Measurements from ENCODE around the gene LYST.

Gene LYST

DNA sequence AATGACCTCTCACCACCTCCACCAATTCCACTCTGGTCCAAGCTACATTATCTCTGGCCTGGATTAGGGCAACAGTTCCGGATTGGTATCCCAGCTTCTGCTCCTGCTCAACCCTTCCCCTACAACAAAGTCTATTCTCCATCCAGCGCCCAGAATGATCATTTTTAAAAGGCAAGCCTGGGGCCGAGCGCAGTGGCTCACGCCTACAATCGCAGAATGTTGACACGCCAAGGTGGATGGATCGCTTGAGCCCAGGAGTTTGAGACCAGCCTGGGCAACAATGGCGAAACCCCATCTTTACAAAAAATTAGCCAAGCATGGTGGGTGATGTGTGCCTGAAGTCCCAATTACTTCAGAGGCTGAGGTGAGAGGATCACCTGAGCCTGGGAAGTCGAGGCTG lies 2.2 kb downstream of the LYST start:
- POLR2A ChIA-PET, result no interaction called here
- CTCF ChIA-PET, result interaction anchor here (1.9 kb wide), 1 partner anchor 108 kb away, joined by 15 read pairs; no protein-coding TSS in a partner anchor
- DNase-seq (ENCODE audit: extremely low spot score), result no peak
- TF ChIP-seq LEF1 (IDR thresholded peaks at IDR 0.05; ENCODE audit: borderline replicate concordance) (no peak), ZNF384 (IDR thresholded peaks at IDR 0.05) (no peak), FOXM1 (IDR thresholded peaks at IDR 0.05; ENCODE audit: borderline replicate concordance) (no peak), BHLHE40 (IDR thresholded peaks at IDR 0.05; ENCODE audit: borderline replicate concordance) (no peak), FOXA1 (IDR thresholded peaks at IDR 0.05) (no peak), NFRKB (IDR thresholded peaks at IDR 0.05) (no peak), ELF4 (IDR thresholded peaks at IDR 0.05) (no peak), L3MBTL2 (conservative IDR thresholded peaks at IDR 0.05) (no peak), PKNOX1 (IDR thresholded peaks at IDR 0.05) (no peak), FOXK2 (IDR thresholded peaks at IDR 0.05) (no peak), ARNT (IDR thresholded peaks at IDR 0.05) (no peak), HDGF (IDR thresholded peaks at IDR 0.05; ENCODE audit: borderline replicate concordance) (no peak), TARDBP (IDR thresholded peaks at IDR 0.05) (no peak), SP1 (IDR thresholded peaks at IDR 0.05) (no peak), SUZ12 (IDR thresholded peaks at IDR 0.05) (no peak), CTBP1 (IDR thresholded peaks at IDR 0.05; ENCODE audit: borderline replicate concordance) (no peak)

DNA sequence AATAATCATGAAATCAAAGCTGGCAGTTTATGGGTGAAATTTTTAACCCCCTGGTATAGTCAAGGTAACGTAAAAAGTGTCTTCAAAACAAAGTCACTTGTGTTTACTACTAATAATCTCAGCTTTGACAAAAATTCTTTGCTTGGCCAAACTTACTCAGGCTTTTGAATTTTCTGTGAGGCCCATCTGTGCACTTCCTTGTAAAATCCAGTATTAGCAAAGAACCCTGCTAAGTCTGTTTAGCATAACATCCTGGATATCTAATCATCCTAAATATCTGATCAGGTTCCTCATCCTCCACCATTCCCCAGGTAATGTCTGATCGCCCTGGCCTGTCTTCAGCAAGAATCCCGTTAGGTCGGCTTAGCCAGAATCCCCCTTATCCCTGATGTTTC lies 3.0 kb downstream of the LYST start:
- no peak for DNase-seq (ENCODE audit: extremely low spot score)
- CTCF ChIA-PET, result interaction anchor here (0.8 to 1.7 kb wide), 2 partner anchors 18 to 21 kb away, joined by 3 to 6 read pairs; no protein-coding TSS in a partner anchor
- TF ChIP-seq L3MBTL2 (conservative IDR thresholded peaks at IDR 0.05) (no peak), TARDBP (IDR thresholded peaks at IDR 0.05) (no peak), BHLHE40 (IDR thresholded peaks at IDR 0.05; ENCODE audit: borderline replicate concordance) (no peak)
- POLR2A ChIA-PET, result no interaction called here

DNA sequence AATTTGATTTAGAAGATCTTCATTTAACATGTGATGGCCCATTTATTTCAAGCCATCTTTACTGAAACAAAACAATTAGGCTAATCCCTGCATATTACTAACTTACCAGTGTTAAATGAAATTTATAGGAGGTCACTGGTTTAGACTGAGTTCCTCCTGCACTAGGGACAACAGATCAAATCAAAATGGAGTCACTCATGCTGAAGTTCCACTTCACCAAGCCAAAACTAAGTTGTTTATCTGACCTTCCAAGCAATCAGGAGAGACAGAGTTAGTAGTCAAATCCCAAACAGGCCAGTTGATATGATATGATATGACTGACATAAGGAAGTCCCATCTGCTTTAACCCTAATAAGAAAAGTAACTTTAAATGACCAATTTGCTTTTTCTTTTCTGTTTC lies 4.8 kb downstream of the LYST start:
- DNase-seq (ENCODE audit: extremely low spot score), result no peak
- POLR2A ChIA-PET, result no interaction called here
- CTCF ChIA-PET, result interaction anchor here (1.2 kb wide), 1 partner anchor 8 kb away, joined by 6 read pairs; no protein-coding TSS in a partner anchor

DNA sequence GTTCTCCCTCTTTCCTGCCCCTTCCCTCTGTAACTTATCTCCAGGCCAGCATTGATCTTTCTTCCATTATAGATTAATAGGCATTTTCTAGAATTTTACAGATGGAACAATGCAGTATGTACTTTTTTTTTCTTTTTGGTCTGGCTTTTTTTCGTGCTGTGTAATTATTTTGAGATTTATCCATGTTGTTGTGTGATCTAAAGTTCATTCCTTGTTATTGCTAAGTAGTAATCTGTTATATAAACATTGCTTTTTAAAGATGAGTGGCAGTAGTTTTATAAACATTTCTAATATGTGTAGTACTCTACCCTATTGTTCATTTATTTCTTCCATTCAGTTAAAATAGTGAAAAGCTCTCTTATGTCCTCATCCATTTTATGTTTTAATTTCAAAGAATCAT lies 5.9 kb downstream of the LYST start:
- ChIA-PET POLR2A (no interaction called here), CTCF (no interaction called here)
- no peak for DNase-seq (ENCODE audit: extremely low spot score)
- TF ChIP-seq SP1 (IDR thresholded peaks at IDR 0.05) (no peak), NFRKB (IDR thresholded peaks at IDR 0.05) (no peak), SUZ12 (IDR thresholded peaks at IDR 0.05) (no peak), BHLHE40 (IDR thresholded peaks at IDR 0.05; ENCODE audit: borderline replicate concordance) (no peak), CTBP1 (IDR thresholded peaks at IDR 0.05; ENCODE audit: borderline replicate concordance) (no peak), ZNF384 (IDR thresholded peaks at IDR 0.05) (no peak), ARNT (IDR thresholded peaks at IDR 0.05) (no peak), FOXK2 (IDR thresholded peaks at IDR 0.05) (no peak), FOXM1 (IDR thresholded peaks at IDR 0.05; ENCODE audit: borderline replicate concordance) (no peak), PKNOX1 (IDR thresholded peaks at IDR 0.05) (no peak), FOXA1 (IDR thresholded peaks at IDR 0.05) (no peak), TARDBP (IDR thresholded peaks at IDR 0.05) (no peak), ELF4 (IDR thresholded peaks at IDR 0.05) (no peak), L3MBTL2 (conservative IDR thresholded peaks at IDR 0.05) (no peak), HDGF (IDR thresholded peaks at IDR 0.05; ENCODE audit: borderline replicate concordance) (no peak), LEF1 (IDR thresholded peaks at IDR 0.05; ENCODE audit: borderline replicate concordance) (no peak)

More for the DNA sequence above, 4.8 kb downstream of the LYST start:
- TF ChIP-seq ARNT (IDR thresholded peaks at IDR 0.05) (no peak), L3MBTL2 (conservative IDR thresholded peaks at IDR 0.05) (no peak), ELF4 (IDR thresholded peaks at IDR 0.05) (no peak), CTBP1 (IDR thresholded peaks at IDR 0.05; ENCODE audit: borderline replicate concordance) (no peak), TARDBP (IDR thresholded peaks at IDR 0.05) (no peak), PKNOX1 (IDR thresholded peaks at IDR 0.05) (no peak), HDGF (IDR thresholded peaks at IDR 0.05; ENCODE audit: borderline replicate concordance) (no peak), NFRKB (IDR thresholded peaks at IDR 0.05) (no peak), SUZ12 (IDR thresholded peaks at IDR 0.05) (no peak), ZNF384 (IDR thresholded peaks at IDR 0.05) (no peak), LEF1 (IDR thresholded peaks at IDR 0.05; ENCODE audit: borderline replicate concordance) (no peak), FOXM1 (IDR thresholded peaks at IDR 0.05; ENCODE audit: borderline replicate concordance) (no peak)

DNA sequence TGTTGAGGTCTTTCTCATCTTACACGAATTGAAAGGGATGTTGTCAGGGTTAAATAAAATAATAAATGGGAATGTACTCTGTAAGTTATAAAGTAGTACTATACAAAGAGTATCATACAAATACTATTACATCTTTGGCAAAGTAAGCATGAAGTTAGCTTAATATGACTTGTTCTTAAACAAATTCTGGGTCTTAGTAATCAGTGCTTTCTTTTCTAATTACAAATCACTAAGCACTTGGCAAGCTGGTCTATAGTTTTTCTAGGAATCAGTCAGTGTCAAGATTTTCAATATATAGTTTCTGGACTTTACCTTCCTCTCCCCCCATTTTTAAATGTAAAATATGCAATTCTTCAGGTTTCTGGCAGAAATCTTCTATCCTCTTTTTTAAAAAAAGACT lies 6.9 kb downstream of the LYST start:
- ChIA-PET POLR2A (no interaction called here), CTCF (interaction anchor here (1.1 kb wide), 1 partner anchor 112 kb away, joined by 3 read pairs; no protein-coding TSS in a partner anchor)
- no peak for TF ChIP-seq BHLHE40 (IDR thresholded peaks at IDR 0.05; ENCODE audit: borderline replicate concordance)
- TF ChIP-seq FOXM1 (IDR thresholded peaks at IDR 0.05; ENCODE audit: borderline replicate concordance), result no peak
- no peak for TF ChIP-seq ARNT (IDR thresholded peaks at IDR 0.05)
- TF ChIP-seq ELF4 (IDR thresholded peaks at IDR 0.05), result no peak
- TF ChIP-seq L3MBTL2 (conservative IDR thresholded peaks at IDR 0.05), result no peak
- TF ChIP-seq PKNOX1 (IDR thresholded peaks at IDR 0.05), result no peak
- no peak for TF ChIP-seq NFRKB (IDR thresholded peaks at IDR 0.05)
- TF ChIP-seq CTBP1 (IDR thresholded peaks at IDR 0.05; ENCODE audit: borderline replicate concordance), result no peak
- TF ChIP-seq SUZ12 (IDR thresholded peaks at IDR 0.05), result no peak
- no peak for TF ChIP-seq HDGF (IDR thresholded peaks at IDR 0.05; ENCODE audit: borderline replicate concordance)
- no peak for TF ChIP-seq FOXA1 (IDR thresholded peaks at IDR 0.05)
- TF ChIP-seq TARDBP (IDR thresholded peaks at IDR 0.05), result no peak
- DNase-seq (ENCODE audit: extremely low spot score), result no peak

DNA sequence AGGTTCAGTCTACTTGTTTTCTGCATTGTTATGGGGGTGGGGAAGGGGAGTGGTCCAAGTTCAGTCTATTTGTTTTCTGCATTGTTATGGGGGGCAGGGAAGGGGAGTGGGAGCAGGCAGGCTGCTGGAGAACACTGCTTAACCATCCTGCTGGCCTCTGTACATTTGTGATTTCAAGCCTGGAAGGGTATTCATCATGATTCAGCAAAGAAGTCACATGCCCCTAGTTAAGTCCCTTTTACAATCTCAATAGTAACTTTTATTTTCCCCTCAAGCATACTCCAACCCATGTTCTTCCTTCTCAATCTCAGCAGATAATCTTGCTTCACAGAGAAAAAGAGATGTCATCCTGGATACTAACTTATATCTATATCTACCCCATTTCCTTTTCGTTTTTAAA lies 7.9 kb downstream of the LYST start:
- CTCF ChIA-PET, result no interaction called here
- DNase-seq (ENCODE audit: extremely low spot score), result no peak
- no peak for TF ChIP-seq CTBP1 (IDR thresholded peaks at IDR 0.05; ENCODE audit: borderline replicate concordance)
- TF ChIP-seq FOXA1 (IDR thresholded peaks at IDR 0.05), result no peak
- TF ChIP-seq ZNF384 (IDR thresholded peaks at IDR 0.05), result no peak
- no peak for TF ChIP-seq FOXK2 (IDR thresholded peaks at IDR 0.05)
- TF ChIP-seq SUZ12 (IDR thresholded peaks at IDR 0.05), result no peak
- TF ChIP-seq PKNOX1 (IDR thresholded peaks at IDR 0.05), result no peak
- no peak for TF ChIP-seq FOXM1 (IDR thresholded peaks at IDR 0.05; ENCODE audit: borderline replicate concordance)
- no peak for TF ChIP-seq BHLHE40 (IDR thresholded peaks at IDR 0.05; ENCODE audit: borderline replicate concordance)
- TF ChIP-seq ELF4 (IDR thresholded peaks at IDR 0.05), result no peak
- no peak for TF ChIP-seq L3MBTL2 (conservative IDR thresholded peaks at IDR 0.05)
- TF ChIP-seq SP1 (IDR thresholded peaks at IDR 0.05), result no peak
- TF ChIP-seq LEF1 (IDR thresholded peaks at IDR 0.05; ENCODE audit: borderline replicate concordance), result no peak
- TF ChIP-seq HDGF (IDR thresholded peaks at IDR 0.05; ENCODE audit: borderline replicate concordance), result no peak
- TF ChIP-seq TARDBP (IDR thresholded peaks at IDR 0.05), result no peak
- TF ChIP-seq ARNT (IDR thresholded peaks at IDR 0.05), result no peak
- TF ChIP-seq NFRKB (IDR thresholded peaks at IDR 0.05), result no peak
- POLR2A ChIA-PET, result no interaction called here
